Uterus (tissue), 2 donors: Measurements from ENCODE around the gene MAPKBP1.

Experiments
- POLR2A ChIP-seq, 2 donors: fragments of 450-650 bp; IDR thresholded peaks; one replicate each; pipeline ENCODE4 v1.6.1; 2016; ENCODE audit warnings: antibody characterized with exemption in 2 of 2, mild to moderate bottlenecking in 1 of 2, moderate library complexity in 1 of 2
- TF ChIP-seq, protein P1 (sequence below), 4 experiments: fragments of 200-600 bp in 2 of 4; fragments of 450-650 bp in 2 of 4; sonication (generic) in 2 of 4; IDR thresholded peaks; one replicate each; pipeline ENCODE4 v1.5.1; 2016 to 2019; ENCODE audit warnings: antibody characterized with exemption in 4 of 4, mild to moderate bottlenecking in 2 of 4, moderate library complexity in 1 of 4

DNA sequence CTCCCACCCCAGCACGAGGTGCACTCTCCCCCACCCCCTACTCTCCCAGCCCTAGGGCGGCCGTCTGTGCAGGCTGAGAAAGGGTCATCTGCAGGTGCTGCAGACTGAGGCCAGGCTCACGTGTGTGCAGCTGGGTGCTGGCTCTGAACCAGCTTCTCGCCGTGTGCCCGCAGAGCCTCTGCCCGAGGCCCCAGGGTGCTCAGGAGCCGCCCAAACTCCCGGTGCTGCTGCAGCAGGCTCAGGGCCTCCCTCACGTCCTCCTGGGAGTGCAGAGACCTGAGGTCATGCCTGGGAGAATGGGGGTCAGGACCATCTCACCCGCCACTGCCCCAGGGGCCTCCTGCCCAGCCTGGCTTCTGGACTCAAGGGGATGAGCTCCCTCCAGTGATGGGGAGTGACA is 102.4 kb downstream of the MAPKBP1 start:
- no peak for TF ChIP-seq POLR2A (IDR thresholded peaks at IDR 0.05)
- TF ChIP-seq, protein P1, sequence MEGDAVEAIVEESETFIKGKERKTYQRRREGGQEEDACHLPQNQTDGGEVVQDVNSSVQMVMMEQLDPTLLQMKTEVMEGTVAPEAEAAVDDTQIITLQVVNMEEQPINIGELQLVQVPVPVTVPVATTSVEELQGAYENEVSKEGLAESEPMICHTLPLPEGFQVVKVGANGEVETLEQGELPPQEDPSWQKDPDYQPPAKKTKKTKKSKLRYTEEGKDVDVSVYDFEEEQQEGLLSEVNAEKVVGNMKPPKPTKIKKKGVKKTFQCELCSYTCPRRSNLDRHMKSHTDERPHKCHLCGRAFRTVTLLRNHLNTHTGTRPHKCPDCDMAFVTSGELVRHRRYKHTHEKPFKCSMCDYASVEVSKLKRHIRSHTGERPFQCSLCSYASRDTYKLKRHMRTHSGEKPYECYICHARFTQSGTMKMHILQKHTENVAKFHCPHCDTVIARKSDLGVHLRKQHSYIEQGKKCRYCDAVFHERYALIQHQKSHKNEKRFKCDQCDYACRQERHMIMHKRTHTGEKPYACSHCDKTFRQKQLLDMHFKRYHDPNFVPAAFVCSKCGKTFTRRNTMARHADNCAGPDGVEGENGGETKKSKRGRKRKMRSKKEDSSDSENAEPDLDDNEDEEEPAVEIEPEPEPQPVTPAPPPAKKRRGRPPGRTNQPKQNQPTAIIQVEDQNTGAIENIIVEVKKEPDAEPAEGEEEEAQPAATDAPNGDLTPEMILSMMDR (IDR thresholded peaks at IDR 0.05) = no peak
